ENCODE measurements around the gene DNAH11. TPM values are rescaled to one million over a fixed set of nuclear protein-coding genes. Genes with fewer than 3 reads are reported as not detected.

Gene DNAH11
- total RNA-seq, 1 experiment from 2014 or later = 0.39 TPM

DNA sequence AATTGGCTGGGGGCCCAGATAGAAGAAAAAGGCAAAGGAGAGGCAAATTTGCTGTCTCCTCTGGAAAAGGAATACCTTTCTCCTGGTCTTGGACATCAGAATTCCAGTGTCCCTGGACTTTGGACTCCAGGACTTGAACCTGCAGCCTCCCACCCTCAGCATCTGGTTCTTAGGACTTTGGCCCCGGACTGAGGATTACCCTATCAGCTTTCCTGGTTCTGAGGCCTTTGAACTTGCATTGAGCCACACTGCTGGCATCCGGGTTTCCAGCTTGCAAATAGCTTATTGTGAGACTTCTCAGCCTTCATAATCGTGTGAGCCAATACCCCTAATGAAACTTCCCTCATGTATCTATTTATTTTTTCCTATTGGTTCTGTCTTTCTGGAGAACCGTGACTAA is 68.3 kb downstream of the DNAH11 start:
- RAD21 ChIA-PET (ENCODE audit: low non-redundant PET in 1 of 2, low total read pairs in 2 of 2, uncharacterized antibody in 2 of 2, unreplicated experiment in 2 of 2) = no interaction called here
- Histone ChIP-seq H3K36me3 (ENCODE audit: control insufficient read depth in 1 of 2, insufficient read depth in 2 of 2, low read length in 2 of 2) (no peaks in the 10 kb centered on the region), H2AFZ (ENCODE audit: low read depth, low read length, poor library complexity, severe bottlenecking) (no peak overlapping the region), H3K79me2 (ENCODE audit: insufficient read depth, low read length) (no peaks in the 10 kb centered on the region), H3K4me1 (ENCODE audit: control insufficient read depth in 1 of 2, insufficient read depth in 2 of 2, low read length in 2 of 2) (no peaks in the 10 kb centered on the region; a peak in 1 of 4 replicates), H3K4me2 (ENCODE audit: low read length) (no peak overlapping the region), H3K9me2 (ENCODE audit: insufficient read depth) (0 out of 2 replicates have a peak, but pooled peaks cover 4% of the 10 kb centered on the region), H3K9me3 (ENCODE audit: control insufficient read depth in 1 of 2, insufficient read depth in 1 of 2, low read depth in 1 of 2, low read length in 2 of 2) (no peaks in the 10 kb centered on the region), H3K27ac (ENCODE audit: low read depth, low read length) (no peak overlapping the region), H3K27me3 (ENCODE audit: insufficient read depth, low read length) (no peaks in the 10 kb centered on the region), H4K20me1 (ENCODE audit: insufficient read depth) (no peaks in the 10 kb centered on the region), H3K4me3 (replicated peaks in 1 of 2; ENCODE audit: low read depth in 1 of 2, low read length in 2 of 2) (no peak overlapping the region), H3K9ac (ENCODE audit: low read length) (no peak overlapping the region)
- DNase-seq (ENCODE audit: low read depth, low spot score) (no peak), ATAC-seq (no peak)
- POLR2A ChIA-PET = no interaction called here
- CTCF ChIA-PET = no interaction called here
- no TSS peak for BruUV-seq (replicated peaks)
- no peak for TF ChIP-seq EGR1 (IDR thresholded peaks at IDR 0.05; ENCODE audit: low read depth)
- no peak for TF ChIP-seq ATF3 (IDR thresholded peaks at IDR 0.05)
- no peak for TF ChIP-seq JUND (IDR thresholded peaks at IDR 0.05)
- no peak for TF ChIP-seq ZFX (IDR thresholded peaks at IDR 0.05)
- TF ChIP-seq, protein P1, sequence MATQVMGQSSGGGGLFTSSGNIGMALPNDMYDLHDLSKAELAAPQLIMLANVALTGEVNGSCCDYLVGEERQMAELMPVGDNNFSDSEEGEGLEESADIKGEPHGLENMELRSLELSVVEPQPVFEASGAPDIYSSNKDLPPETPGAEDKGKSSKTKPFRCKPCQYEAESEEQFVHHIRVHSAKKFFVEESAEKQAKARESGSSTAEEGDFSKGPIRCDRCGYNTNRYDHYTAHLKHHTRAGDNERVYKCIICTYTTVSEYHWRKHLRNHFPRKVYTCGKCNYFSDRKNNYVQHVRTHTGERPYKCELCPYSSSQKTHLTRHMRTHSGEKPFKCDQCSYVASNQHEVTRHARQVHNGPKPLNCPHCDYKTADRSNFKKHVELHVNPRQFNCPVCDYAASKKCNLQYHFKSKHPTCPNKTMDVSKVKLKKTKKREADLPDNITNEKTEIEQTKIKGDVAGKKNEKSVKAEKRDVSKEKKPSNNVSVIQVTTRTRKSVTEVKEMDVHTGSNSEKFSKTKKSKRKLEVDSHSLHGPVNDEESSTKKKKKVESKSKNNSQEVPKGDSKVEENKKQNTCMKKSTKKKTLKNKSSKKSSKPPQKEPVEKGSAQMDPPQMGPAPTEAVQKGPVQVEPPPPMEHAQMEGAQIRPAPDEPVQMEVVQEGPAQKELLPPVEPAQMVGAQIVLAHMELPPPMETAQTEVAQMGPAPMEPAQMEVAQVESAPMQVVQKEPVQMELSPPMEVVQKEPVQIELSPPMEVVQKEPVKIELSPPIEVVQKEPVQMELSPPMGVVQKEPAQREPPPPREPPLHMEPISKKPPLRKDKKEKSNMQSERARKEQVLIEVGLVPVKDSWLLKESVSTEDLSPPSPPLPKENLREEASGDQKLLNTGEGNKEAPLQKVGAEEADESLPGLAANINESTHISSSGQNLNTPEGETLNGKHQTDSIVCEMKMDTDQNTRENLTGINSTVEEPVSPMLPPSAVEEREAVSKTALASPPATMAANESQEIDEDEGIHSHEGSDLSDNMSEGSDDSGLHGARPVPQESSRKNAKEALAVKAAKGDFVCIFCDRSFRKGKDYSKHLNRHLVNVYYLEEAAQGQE (IDR thresholded peaks at IDR 0.05; ENCODE audit: low read depth) = no peak
- TF ChIP-seq YY1 (IDR thresholded peaks at IDR 0.05; ENCODE audit: extremely low read depth, insufficient replicate concordance, low read depth, low read length) = no peak
- TF ChIP-seq FOSL1 (IDR thresholded peaks at IDR 0.05; ENCODE audit: low read depth) = no peak
- TF ChIP-seq CEBPB (IDR thresholded peaks at IDR 0.05; ENCODE audit: low read depth) = no peak
- no peak for TF ChIP-seq EZH2 (IDR thresholded peaks at IDR 0.05)
- TF ChIP-seq, protein P2, sequence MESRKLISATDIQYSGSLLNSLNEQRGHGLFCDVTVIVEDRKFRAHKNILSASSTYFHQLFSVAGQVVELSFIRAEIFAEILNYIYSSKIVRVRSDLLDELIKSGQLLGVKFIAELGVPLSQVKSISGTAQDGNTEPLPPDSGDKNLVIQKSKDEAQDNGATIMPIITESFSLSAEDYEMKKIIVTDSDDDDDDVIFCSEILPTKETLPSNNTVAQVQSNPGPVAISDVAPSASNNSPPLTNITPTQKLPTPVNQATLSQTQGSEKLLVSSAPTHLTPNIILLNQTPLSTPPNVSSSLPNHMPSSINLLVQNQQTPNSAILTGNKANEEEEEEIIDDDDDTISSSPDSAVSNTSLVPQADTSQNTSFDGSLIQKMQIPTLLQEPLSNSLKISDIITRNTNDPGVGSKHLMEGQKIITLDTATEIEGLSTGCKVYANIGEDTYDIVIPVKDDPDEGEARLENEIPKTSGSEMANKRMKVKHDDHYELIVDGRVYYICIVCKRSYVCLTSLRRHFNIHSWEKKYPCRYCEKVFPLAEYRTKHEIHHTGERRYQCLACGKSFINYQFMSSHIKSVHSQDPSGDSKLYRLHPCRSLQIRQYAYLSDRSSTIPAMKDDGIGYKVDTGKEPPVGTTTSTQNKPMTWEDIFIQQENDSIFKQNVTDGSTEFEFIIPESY (IDR thresholded peaks at IDR 0.05; ENCODE audit: extremely low read depth, insufficient replicate concordance, low read length) = no peak
- no peak for TF ChIP-seq SP1 (IDR thresholded peaks at IDR 0.05; ENCODE audit: low read depth)
- TF ChIP-seq SRF (IDR thresholded peaks at IDR 0.05; ENCODE audit: low read depth) = no peak
- TF ChIP-seq SIN3A (IDR thresholded peaks at IDR 0.05; ENCODE audit: low read depth) = no peak
- TF ChIP-seq RAD21 (IDR thresholded peaks at IDR 0.05; ENCODE audit: low read depth) = no peak
- no peak for TF ChIP-seq EZH2phosphoT487 (IDR thresholded peaks at IDR 0.05; ENCODE audit: borderline replicate concordance)
- TF ChIP-seq ZNF274 (IDR thresholded peaks at IDR 0.05; ENCODE audit: low read depth, low read length) = no peak
- no peak for TF ChIP-seq POLR2AphosphoS5 (IDR thresholded peaks at IDR 0.05; ENCODE audit: low read depth, low read length)
- no peak for TF ChIP-seq ELF1 (IDR thresholded peaks at IDR 0.05; ENCODE audit: borderline replicate concordance, low read depth)
- TF ChIP-seq, protein P3, sequence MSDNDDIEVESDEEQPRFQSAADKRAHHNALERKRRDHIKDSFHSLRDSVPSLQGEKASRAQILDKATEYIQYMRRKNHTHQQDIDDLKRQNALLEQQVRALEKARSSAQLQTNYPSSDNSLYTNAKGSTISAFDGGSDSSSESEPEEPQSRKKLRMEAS (IDR thresholded peaks at IDR 0.05) = no peak
- intact Hi-C loops (cut with micrococcal nuclease) = no loop called here

Measured in HCT116 (cell line).